HCT116 (cell line): ENCODE measurements around the gene OPALIN.

Experiments
- CEBPB ChIP-seq: IDR thresholded peaks from 2 replicates; pipeline ENCODE4 v1.6.1; 2012; ENCODE audit warnings: low read depth
- EZH2 ChIP-seq: fragments of 200-600 bp; sonication (generic); IDR thresholded peaks from 2 replicates; pipeline ENCODE4 v1.6.1; 2017; ENCODE audit warnings: antibody characterized with exemption, mixed run types
- EZH2phosphoT487 ChIP-seq: fragments of 200-600 bp; IDR thresholded peaks from 2 replicates; pipeline ENCODE4 v1.6.1; 2018; ENCODE audit warnings: antibody characterized with exemption, borderline replicate concordance
- POLR2A ChIP-seq: IDR thresholded peaks from 2 replicates; pipeline ENCODE4 v1.7.0; 2011; ENCODE audit warnings: borderline replicate concordance; ENCODE audit not compliant: insufficient read depth, insufficient read length; ENCODE audit errors: extremely low read depth
- POLR2AphosphoS5 ChIP-seq: IDR thresholded peaks from 2 replicates; pipeline ENCODE4 v1.6.1; 2011; ENCODE audit warnings: mild to moderate bottlenecking, low read depth, low read length, moderate library complexity
- RAD21 ChIP-seq: IDR thresholded peaks from 2 replicates; pipeline ENCODE4 v1.6.1; 2012; ENCODE audit warnings: low read depth, mild to moderate bottlenecking
- YY1 ChIP-seq: IDR thresholded peaks from 2 replicates; pipeline ENCODE4 v1.6.1; 2011; ENCODE audit warnings: low read length, low read depth, moderate library complexity, mild to moderate bottlenecking; ENCODE audit not compliant: insufficient replicate concordance; ENCODE audit errors: extremely low read depth
- TF ChIP-seq, protein P1 (sequence below), 3 experiments: fragments of 200-600 bp in 1 of 3; sonication (generic) in 1 of 3; IDR thresholded peaks in 2 of 3; conservative IDR thresholded peaks in 1 of 3; 2 replicates each; pipeline ENCODE4 v1.5.1; 2012 to 2017; ENCODE audit warnings: low read depth in 2 of 3, low read length in 2 of 3, antibody characterized with exemption in 1 of 3, borderline replicate concordance in 1 of 3, control low read depth in 1 of 3, mild to moderate bottlenecking in 1 of 3, mixed read lengths in 1 of 3, mixed run types in 1 of 3, moderate library complexity in 1 of 3; ENCODE audit not compliant: insufficient read depth in 1 of 3
- TF ChIP-seq, protein P2 (sequence below): IDR thresholded peaks from 2 replicates; pipeline ENCODE4 v1.6.1; 2012

DNA sequence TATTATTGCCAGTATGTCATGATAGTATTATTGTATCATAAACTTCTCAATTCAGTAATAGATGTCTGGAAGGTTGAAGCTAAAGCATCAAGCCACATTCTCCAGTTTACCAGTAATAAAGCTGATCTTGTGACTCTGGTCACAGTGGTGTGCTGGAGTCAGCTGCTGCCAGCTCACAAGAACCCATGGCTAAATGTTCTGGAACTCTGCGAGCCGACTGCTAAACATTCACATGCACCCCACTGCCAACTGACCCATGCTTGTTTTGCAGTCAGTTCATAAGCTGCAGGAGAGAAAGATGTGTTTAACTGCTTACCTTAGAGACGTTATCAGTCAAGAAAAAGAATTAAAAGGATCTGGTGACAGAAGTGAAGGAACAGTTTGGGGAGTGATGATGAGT is 60.4 kb downstream of the OPALIN start:
- TF ChIP-seq, protein P1, sequence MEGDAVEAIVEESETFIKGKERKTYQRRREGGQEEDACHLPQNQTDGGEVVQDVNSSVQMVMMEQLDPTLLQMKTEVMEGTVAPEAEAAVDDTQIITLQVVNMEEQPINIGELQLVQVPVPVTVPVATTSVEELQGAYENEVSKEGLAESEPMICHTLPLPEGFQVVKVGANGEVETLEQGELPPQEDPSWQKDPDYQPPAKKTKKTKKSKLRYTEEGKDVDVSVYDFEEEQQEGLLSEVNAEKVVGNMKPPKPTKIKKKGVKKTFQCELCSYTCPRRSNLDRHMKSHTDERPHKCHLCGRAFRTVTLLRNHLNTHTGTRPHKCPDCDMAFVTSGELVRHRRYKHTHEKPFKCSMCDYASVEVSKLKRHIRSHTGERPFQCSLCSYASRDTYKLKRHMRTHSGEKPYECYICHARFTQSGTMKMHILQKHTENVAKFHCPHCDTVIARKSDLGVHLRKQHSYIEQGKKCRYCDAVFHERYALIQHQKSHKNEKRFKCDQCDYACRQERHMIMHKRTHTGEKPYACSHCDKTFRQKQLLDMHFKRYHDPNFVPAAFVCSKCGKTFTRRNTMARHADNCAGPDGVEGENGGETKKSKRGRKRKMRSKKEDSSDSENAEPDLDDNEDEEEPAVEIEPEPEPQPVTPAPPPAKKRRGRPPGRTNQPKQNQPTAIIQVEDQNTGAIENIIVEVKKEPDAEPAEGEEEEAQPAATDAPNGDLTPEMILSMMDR (IDR thresholded peaks at IDR 0.05 in 2 of 3, conservative IDR thresholded peaks at IDR 0.05 in 1 of 3; ENCODE audit: borderline replicate concordance in 1 of 3, insufficient read depth in 1 of 3, low read depth in 2 of 3, low read length in 2 of 3) = no peak
- TF ChIP-seq POLR2A (no peak), YY1 (no peak), POLR2AphosphoS5 (no peak), EZH2 (no peak), RAD21 (no peak), EZH2phosphoT487 (no peak), CEBPB (no peak)
- TF ChIP-seq, protein P2, sequence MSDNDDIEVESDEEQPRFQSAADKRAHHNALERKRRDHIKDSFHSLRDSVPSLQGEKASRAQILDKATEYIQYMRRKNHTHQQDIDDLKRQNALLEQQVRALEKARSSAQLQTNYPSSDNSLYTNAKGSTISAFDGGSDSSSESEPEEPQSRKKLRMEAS = no peak
